Duodenal mucosa (tissue), 2 donors: ENCODE measurements around the gene CAMK1G.

Source experiments
- H3K27ac ChIP-seq: one replicate; pipeline ENCODE4 v1.7.0; 2013; ENCODE audit warnings: low read depth, low read length
- H3K27me3 ChIP-seq, 2 donors: one replicate each; pipeline ENCODE4 v1.7.0; 2013; ENCODE audit warnings: low read length in 2 of 2, control low read depth in 1 of 2; ENCODE audit not compliant: insufficient read depth in 2 of 2, control insufficient read depth in 1 of 2
- H3K36me3 ChIP-seq, 2 donors: one replicate each; pipeline ENCODE4 v1.7.0; 2013; ENCODE audit warnings: low read length in 2 of 2, control low read depth in 1 of 2; ENCODE audit not compliant: insufficient read depth in 2 of 2, control insufficient read depth in 1 of 2
- H3K4me1 ChIP-seq, 2 donors: one replicate each; pipeline ENCODE4 v1.7.0; 2013; ENCODE audit warnings: low read length in 2 of 2, control low read depth in 1 of 2; ENCODE audit not compliant: insufficient read depth in 2 of 2, control insufficient read depth in 1 of 2
- H3K4me3 ChIP-seq, 2 donors: one replicate each; pipeline ENCODE4 v1.7.0; 2013; ENCODE audit warnings: low read length in 2 of 2, low read depth in 1 of 2
- H3K9ac ChIP-seq, 2 donors: one replicate each; pipeline ENCODE4 v1.7.0; 2013; ENCODE audit warnings: low read length in 2 of 2, low read depth in 1 of 2
- H3K9me3 ChIP-seq, 2 donors: one replicate each; pipeline ENCODE4 v1.7.0; 2013; ENCODE audit warnings: low read length in 2 of 2, control low read depth in 1 of 2; ENCODE audit not compliant: control insufficient read depth in 1 of 2

The CAMK1G gene

DNA sequence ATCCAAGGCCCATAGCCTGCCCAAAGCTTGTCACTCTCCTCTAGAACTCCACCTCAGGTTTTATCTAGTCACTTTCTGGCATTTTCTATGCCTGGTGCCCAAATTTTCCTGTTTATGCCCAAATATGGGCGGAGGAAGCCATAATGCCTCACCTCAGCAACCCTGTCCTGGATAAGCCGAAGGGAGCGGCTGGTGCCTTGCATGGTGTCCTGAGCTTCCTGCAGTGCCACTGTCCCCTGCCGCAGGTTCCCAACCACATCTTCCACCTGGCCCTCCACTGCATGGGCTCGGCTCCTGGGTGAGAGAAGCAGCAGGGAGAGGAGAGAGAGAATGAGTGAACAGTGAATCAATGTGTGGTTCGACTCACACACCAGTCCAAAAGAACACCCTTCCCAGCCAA, 34.2 kb downstream of the CAMK1G start:
- Histone ChIP-seq H3K9ac (no peak overlapping the region), H3K27me3 (no peaks in the 10 kb centered on the region), H3K4me1 (peaks cover 26 to 42% of the 10 kb centered on the region in 2 donors), H3K36me3 (peaks cover 11 to 39% of the 10 kb centered on the region in 2 donors), H3K9me3 (no peaks in the 10 kb centered on the region), H3K27ac (no peak overlapping the region), H3K4me3 (no peak overlapping the region)

DNA sequence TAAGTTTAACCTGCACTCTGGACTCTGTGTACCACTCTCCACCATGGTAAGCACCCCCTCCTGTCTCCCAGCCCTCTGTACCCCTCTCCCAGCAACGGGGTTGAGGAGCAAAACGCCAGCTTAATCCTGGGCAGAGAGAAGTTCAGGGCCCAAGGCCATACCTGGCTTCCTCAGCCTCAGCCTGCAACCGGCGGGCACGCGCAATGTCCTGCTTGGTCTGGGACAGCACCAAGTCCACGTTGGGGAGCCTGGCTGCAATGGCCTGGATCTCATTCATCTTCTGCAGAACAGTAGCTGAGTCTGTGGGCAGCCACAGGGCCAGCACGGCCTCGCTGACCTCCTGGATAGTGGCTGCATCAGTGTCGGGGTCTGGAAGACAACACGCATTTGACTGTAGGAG, 34.8 kb downstream of the CAMK1G start:
- Histone ChIP-seq H3K4me1 (peaks cover 26 to 42% of the 10 kb centered on the region in 2 donors), H3K27me3 (no peaks in the 10 kb centered on the region), H3K4me3 (no peak overlapping the region), H3K9me3 (no peaks in the 10 kb centered on the region), H3K9ac (no peak overlapping the region), H3K27ac (no peak overlapping the region), H3K36me3 (peaks cover 11 to 44% of the 10 kb centered on the region in 2 donors)

DNA sequence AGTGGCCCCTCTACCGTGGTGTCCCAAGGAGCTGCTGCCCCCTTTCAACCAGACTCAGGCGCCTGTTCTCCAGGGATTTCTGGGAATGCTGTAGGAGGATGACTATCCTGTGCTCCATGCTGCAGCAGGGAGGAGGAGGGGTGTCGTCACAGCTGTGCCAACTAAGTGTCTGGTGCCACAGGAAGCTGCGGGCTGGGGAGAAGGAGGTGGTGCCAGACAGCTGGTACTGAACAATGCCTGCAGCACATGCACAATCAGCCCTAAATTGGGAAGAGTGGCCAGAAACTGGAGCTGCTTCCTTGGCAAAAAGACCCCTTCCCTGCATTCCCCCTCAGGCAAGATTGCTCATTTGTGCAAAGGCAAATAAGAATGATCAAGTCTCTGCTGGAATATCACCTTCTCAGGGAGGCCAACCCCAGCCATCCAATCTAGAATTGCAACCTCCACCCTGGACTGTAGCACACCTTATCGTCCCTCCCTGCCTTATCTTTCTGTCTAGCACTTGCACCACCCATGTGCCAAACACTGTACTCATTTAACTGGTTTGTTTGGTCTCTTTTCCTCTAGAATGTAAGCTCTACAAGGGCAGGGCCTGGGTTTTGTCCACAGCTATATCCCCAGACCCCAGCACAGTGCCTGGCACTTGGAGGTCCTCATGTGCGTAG, 35.4 kb downstream of the CAMK1G start:
- Histone ChIP-seq H3K27ac (no peak overlapping the region), H3K36me3 (peaks cover 11 to 45% of the 10 kb centered on the region in 2 donors)

DNA sequence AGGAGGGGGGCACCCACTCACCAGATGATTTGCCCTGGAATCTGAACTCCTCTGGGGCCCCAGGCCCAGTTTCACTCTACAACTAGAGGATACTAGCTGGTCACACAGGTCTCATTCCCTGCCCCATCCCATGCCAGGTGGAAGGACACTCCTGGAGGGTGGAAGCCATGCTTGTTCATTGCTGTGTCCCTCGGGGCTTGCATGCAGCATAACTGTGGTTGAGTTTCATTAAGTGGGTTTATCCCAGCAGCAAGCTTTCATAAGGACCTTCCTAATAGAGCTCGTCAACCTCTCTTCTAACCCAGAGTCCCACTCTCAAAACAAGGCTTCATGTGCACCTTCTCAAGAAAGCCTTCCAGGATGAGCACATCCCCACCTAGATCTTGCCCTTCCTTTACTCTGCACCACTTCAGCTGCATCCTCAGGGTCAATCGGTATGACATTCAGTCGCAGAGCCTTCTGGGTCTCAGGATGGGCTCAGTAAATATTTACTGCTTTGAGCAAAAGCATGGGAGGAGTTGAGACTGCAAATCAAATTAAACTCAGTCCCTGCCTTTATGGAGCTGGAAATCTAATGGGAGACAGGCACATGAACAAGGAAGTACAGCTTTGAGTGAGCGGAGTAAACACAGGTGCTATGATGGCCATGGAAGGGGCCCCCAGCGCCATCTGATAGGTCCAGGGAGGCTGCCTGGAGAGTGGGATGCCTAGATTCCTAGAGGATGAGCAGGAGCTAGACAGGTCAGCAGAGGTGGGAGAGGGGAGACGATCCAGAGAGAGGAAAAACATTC, 36.4 kb downstream of the CAMK1G start:
- Histone ChIP-seq H3K27ac (no peak overlapping the region), H3K4me3 (no peak overlapping the region), H3K4me1 (peaks cover 26 to 42% of the 10 kb centered on the region in 2 donors), H3K36me3 (peaks cover 11 to 43% of the 10 kb centered on the region in 2 donors), H3K27me3 (no peaks in the 10 kb centered on the region), H3K9me3 (no peaks in the 10 kb centered on the region), H3K9ac (no peak overlapping the region)

More for the DNA sequence above, 35.4 kb downstream of the CAMK1G start:
- Histone ChIP-seq H3K4me1 (peaks cover 26 to 42% of the 10 kb centered on the region in 2 donors), H3K9ac (no peak overlapping the region), H3K4me3 (no peak overlapping the region), H3K27me3 (no peaks in the 10 kb centered on the region), H3K9me3 (no peaks in the 10 kb centered on the region)

DNA sequence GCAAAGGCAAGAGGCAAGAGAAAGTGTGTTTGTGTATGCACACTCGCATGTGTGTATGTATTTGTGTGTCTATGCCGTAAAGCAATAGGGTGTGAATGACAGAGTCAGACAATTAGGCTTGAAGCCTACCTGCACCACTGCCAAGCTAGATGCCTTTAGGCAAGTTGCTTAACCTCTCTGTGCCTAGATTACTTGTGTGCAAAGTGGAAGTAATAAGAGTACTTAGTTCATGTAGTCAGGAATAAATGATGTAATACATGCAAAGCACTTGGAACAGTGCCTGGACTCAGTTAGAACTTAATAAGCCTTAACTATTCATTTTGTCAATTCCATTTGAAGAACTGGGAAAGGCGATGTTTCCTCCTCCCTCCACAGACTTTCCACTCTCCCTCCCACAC, 37.0 kb downstream of the CAMK1G start:
- peaks cover 26 to 42% of the 10 kb centered on the region in 2 donors for H3K4me1 ChIP-seq
- H3K4me3 ChIP-seq = no peak overlapping the region
- no peaks in the 10 kb centered on the region for H3K9me3 ChIP-seq
- no peaks in the 10 kb centered on the region for H3K27me3 ChIP-seq
- H3K36me3 ChIP-seq = peaks cover 11 to 37% of the 10 kb centered on the region in 2 donors
- no peak overlapping the region for H3K27ac ChIP-seq
- no peak overlapping the region for H3K9ac ChIP-seq

DNA sequence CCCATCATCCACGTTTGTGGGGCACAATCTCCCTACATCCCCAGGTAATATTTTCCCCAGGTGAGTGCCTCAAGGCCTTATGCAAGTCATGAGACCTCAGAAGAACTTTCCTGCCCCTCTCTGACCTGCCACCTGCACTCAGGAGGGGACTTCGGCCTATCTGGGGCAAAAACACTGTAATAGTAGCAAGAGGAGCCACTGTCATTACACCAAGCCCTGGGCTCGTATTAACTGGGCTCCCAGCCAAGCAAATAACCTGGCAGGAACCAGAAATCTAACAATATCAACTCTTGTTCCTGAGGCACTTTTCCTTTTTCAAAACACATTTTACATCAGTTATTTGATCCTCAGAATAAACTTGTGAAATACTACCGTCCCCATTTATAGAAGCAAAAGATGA, 37.8 kb downstream of the CAMK1G start:
- Histone ChIP-seq H3K4me1 (peaks cover 26 to 42% of the 10 kb centered on the region in 2 donors), H3K9me3 (no peaks in the 10 kb centered on the region), H3K4me3 (peak overlapping the region in 1 of 2 donors; percentile 24), H3K36me3 (peaks cover 11 to 33% of the 10 kb centered on the region in 2 donors), H3K27ac (no peak overlapping the region), H3K27me3 (no peaks in the 10 kb centered on the region), H3K9ac (no peak overlapping the region)

DNA sequence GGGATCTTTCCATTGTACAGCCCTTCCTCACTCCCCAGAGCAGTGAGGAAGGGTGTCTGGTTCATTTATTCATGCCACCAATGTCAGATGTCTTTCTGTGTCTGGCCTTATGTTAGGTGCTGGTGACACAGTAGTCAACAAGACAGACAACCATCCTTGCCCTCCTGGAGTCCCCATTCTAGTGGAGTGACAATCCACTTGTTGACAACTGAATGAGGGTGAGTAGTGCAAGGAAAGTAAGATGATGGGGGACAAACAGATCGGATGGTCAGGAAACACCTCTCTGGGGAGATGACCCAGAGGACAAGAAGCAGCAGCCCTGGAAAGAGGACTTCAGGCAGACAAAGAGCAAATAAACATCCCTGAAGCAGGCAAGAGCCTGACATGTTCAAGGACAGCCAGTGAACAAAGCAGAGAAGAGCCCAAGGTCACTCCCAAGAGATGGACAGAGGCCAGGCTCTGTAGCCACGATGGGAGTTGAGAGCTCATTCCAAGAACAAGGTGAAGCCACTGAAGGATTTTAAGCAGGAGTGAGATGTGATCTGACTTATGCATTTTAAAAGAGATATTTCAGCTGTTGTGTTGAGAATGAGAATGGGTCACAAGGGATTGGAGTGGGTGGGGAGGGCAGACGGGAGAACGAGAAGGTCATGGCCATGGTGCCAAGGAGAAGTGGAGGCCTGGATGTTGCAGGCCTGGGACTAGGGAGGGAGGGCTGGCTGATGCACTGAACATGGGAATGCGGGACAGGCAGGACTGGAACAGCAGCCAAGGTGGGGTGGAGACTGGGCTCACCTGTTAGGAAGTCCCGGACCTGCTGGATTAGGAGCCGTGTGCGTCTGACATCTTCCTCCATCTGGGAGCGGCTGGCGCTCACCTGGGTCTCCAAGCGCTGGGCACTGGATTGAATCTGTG, 38.5 kb downstream of the CAMK1G start:
- Histone ChIP-seq H3K9me3 (no peaks in the 10 kb centered on the region), H3K4me1 (peaks cover 26 to 42% of the 10 kb centered on the region in 2 donors), H3K9ac (no peak overlapping the region), H3K4me3 (no peak overlapping the region), H3K27ac (no peak overlapping the region), H3K27me3 (no peaks in the 10 kb centered on the region), H3K36me3 (peaks cover 11 to 33% of the 10 kb centered on the region in 2 donors)

DNA sequence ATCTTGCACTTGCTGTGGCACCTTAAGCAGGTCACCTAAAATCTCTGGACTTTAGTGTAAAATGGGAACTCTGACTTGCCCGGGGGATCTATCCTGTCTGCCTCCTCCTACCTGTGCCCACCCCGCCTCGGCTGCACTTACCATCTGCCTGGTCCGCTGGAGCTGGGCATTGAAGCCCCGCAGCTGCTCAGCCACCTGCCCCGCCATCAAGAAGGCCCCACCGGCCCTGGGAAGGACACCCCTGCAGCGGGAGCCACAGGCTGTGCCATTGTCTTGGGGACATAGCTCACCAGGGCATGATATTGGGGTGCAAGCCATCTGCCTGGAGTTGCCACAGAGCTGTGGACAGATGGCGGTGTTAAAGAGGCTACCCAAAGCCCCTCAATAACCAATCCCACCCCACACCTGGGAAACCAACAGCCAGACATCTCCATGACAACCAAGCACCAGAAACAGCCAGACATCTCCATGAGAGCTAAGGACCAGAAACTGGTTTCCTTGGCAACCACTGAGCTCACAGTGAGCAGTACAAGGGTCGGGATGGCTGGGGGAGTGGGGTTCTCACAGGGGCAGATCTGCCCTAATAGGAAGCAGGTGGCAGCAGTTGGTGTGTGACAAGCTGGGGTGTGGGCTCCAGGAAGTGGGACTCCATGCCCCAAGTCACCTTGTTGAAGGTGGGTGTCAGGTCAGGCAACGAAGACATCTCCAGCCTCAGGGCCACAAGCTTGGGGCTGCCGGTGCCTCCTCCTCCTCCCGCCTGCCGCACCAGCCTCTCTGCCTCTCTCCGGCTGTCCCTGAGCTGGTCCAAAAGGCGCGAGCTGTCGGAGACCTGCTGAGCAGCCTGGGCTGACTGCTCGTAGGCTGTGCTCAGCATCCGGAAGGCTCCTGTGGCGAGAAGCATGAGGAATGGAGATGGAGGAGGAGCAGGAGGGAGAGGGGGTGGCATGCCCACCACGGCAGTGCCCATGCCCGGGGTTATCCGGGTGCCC, 39.6 kb downstream of the CAMK1G start:
- Histone ChIP-seq H3K36me3 (peaks cover 10 to 31% of the 10 kb centered on the region in 2 donors), H3K4me3 (no peak overlapping the region), H3K9ac (no peak overlapping the region), H3K9me3 (no peaks in the 10 kb centered on the region), H3K27ac (no peak overlapping the region), H3K27me3 (no peaks in the 10 kb centered on the region), H3K4me1 (peaks cover 26 to 42% of the 10 kb centered on the region in 2 donors)
